H1 (cell line): ENCODE data around the gene ZNF516. TPM values are rescaled to one million over a fixed set of nuclear protein-coding genes. Genes with fewer than 3 reads are reported as not detected.

Source experiments
- CTCF ChIA-PET: fragments of 300-600 bp; sonication (Branson Sonifier 250); formaldehyde crosslinking; loops from one replicate; lab custom pipeline; 2021; ENCODE audit not compliant: partially characterized antibody; lab: Charles Lee
- POLR2A ChIA-PET: fragments of 300-600 bp; sonication (Branson Sonifier 250); formaldehyde crosslinking; loops from one replicate; lab custom pipeline; 2021; ENCODE audit warnings: inconsistent platforms; ENCODE audit not compliant: partially characterized antibody; lab: Charles Lee
- DNase-seq, 2 experiments: peaks; one replicate each; pipeline versions ENCODE4 v3.0.0 to v3.0.0-alpha.2; 2010 to 2022; ENCODE audit warnings: low spot score in 2 of 2, low read depth in 1 of 2, mixed read lengths in 1 of 2
- FAIRE-seq: peaks from 2 replicates; lab custom pipeline; 2011; peaks lifted over from hg19 to GRCh38; lab: Jason Lieb, UNC
- H2AFZ ChIP-seq: 2 replicates; pipeline ENCODE4 v1.8.1; 2012; ENCODE audit warnings: low read length, inconsistent platforms
- H2AK5ac ChIP-seq: 2 replicates; pipeline ENCODE4 v1.6.1; 2013; ENCODE audit warnings: low read depth, low read length
- H2BK120ac ChIP-seq: replicated peaks from 2 replicates; pipeline ENCODE3; 2013; ENCODE audit warnings: low read depth, low read length, inconsistent platforms
- H2BK12ac ChIP-seq: 2 replicates; pipeline ENCODE4 v1.6.1; 2013; ENCODE audit warnings: low read depth, low read length
- H2BK15ac ChIP-seq: 2 replicates; pipeline ENCODE4 v1.6.1; 2013; ENCODE audit warnings: low read length
- H2BK20ac ChIP-seq: 2 replicates; pipeline ENCODE4 v1.6.1; 2013; ENCODE audit warnings: low read length
- H2BK5ac ChIP-seq: 2 replicates; pipeline ENCODE4 v1.6.1; 2013; ENCODE audit warnings: low read depth, low read length
- H3K14ac ChIP-seq: 2 replicates; pipeline ENCODE4 v1.6.1; 2013; ENCODE audit warnings: inconsistent platforms; ENCODE audit not compliant: insufficient read length
- H3K18ac ChIP-seq: 2 replicates; pipeline ENCODE4 v1.6.1; 2013; ENCODE audit warnings: low read length; ENCODE audit errors: extremely low read depth
- H3K23ac ChIP-seq: 2 replicates; pipeline ENCODE4 v1.6.1; 2013; ENCODE audit warnings: inconsistent platforms; ENCODE audit not compliant: insufficient read length
- H3K23me2 ChIP-seq: 2 replicates; pipeline ENCODE4 v1.6.1; 2013; ENCODE audit warnings: low read depth, low read length
- H3K27ac ChIP-seq: 2 replicates; pipeline ENCODE4 v1.6.1; 2011; ENCODE audit warnings: low read depth, low read length, inconsistent platforms
- H3K27me3 ChIP-seq, 4 experiments: replicated peaks in 1 of 4; 1 replicate in 1 of 4; 2 replicates in 3 of 4; pipeline versions ENCODE4 v1.6.1 to v1.8.1; 2011 to 2013; ENCODE audit warnings: low read length in 3 of 4, mild to moderate bottlenecking in 3 of 4, inconsistent platforms in 2 of 4, mixed read lengths in 2 of 4, moderate library complexity in 1 of 4; ENCODE audit not compliant: control insufficient read depth in 3 of 4, insufficient read depth in 3 of 4; ENCODE audit errors: extremely low read depth in 1 of 4
- H3K36me3 ChIP-seq, 4 experiments: 2 replicates each; pipeline versions ENCODE4 v1.6.1 to v1.8.1; 2011 to 2013; ENCODE audit warnings: mild to moderate bottlenecking in 4 of 4, low read length in 3 of 4, moderate library complexity in 2 of 4, control low read depth in 1 of 4, inconsistent platforms in 1 of 4; ENCODE audit not compliant: insufficient read depth in 4 of 4, control insufficient read depth in 2 of 4
- H3K4ac ChIP-seq: replicated peaks from 2 replicates; pipeline ENCODE3; 2013; ENCODE audit warnings: low read length, low read depth, mixed read lengths, inconsistent platforms; ENCODE audit not compliant: insufficient read length
- H3K4me1 ChIP-seq, 4 experiments: replicated peaks in 1 of 4; 1 replicate in 1 of 4; 2 replicates in 3 of 4; pipeline versions ENCODE4 v1.6.1 to v1.8.1; 2011 to 2013; ENCODE audit warnings: low read length in 3 of 4, inconsistent platforms in 2 of 4, mixed read lengths in 1 of 4; ENCODE audit not compliant: insufficient read depth in 4 of 4, control insufficient read depth in 3 of 4
- H3K4me2 ChIP-seq, 2 experiments: 2 replicates each; pipeline versions ENCODE4 v1.6.1 to v1.8.1; 2011 to 2013; ENCODE audit warnings: low read depth in 2 of 2, low read length in 2 of 2, control low read depth in 1 of 2, inconsistent platforms in 1 of 2, mild to moderate bottlenecking in 1 of 2; ENCODE audit not compliant: insufficient read depth in 1 of 2
- H3K4me3 ChIP-seq, 4 experiments: fragments of 200-600, 300-600 bp in 1 of 4; sonication (generic), shearing (Covaris generic), sonication (Bioruptor Twin) in 1 of 4; 2 replicates each; pipeline versions ENCODE4 v1.5.1 to v1.8.1; 2011 to 2016; ENCODE audit warnings: low read length in 4 of 4, low read depth in 3 of 4, control low read depth in 2 of 4, inconsistent platforms in 2 of 4, mild to moderate bottlenecking in 2 of 4, mixed read lengths in 1 of 4, moderate library complexity in 1 of 4; ENCODE audit not compliant: insufficient read depth in 2 of 4; ENCODE audit errors: extremely low read depth in 1 of 4
- H3K56ac ChIP-seq: replicated peaks from 2 replicates; pipeline ENCODE3; 2013; ENCODE audit warnings: low read depth, mild to moderate bottlenecking, mixed read lengths, low read length, inconsistent platforms; ENCODE audit not compliant: insufficient read length
- H3K79me1 ChIP-seq: 2 replicates; pipeline ENCODE4 v1.6.1; 2013; ENCODE audit warnings: low read depth, low read length, control low read depth
- H3K79me2 ChIP-seq, 2 experiments: 2 replicates each; pipeline versions ENCODE4 v1.6.1 to v1.8.1; 2012 to 2013; ENCODE audit warnings: low read length in 2 of 2, mild to moderate bottlenecking in 2 of 2, inconsistent platforms in 1 of 2; ENCODE audit not compliant: insufficient read depth in 2 of 2, control insufficient read depth in 1 of 2
- H3K9ac ChIP-seq, 4 experiments: replicated peaks in 1 of 4; 1 replicate in 1 of 4; 2 replicates in 3 of 4; pipeline versions ENCODE4 v1.6.1 to v1.8.1; 2011 to 2013; ENCODE audit warnings: low read depth in 3 of 4, low read length in 3 of 4, control low read depth in 2 of 4, mild to moderate bottlenecking in 2 of 4, moderate library complexity in 2 of 4, inconsistent platforms in 1 of 4; ENCODE audit errors: extremely low read depth in 1 of 4
- H3K9me3 ChIP-seq, 2 experiments: 2 replicates each; pipeline versions ENCODE4 v1.6.1 to v1.8.1; 2012 to 2013; ENCODE audit warnings: mild to moderate bottlenecking in 2 of 2, moderate library complexity in 2 of 2, control low read depth in 1 of 2, inconsistent platforms in 1 of 2, low read depth in 1 of 2, low read length in 1 of 2, mixed read lengths in 1 of 2; ENCODE audit not compliant: insufficient read depth in 2 of 2
- H4K20me1 ChIP-seq, 2 experiments: replicated peaks in 1 of 2; 2 replicates each; pipeline versions ENCODE3 to v1.8.1; 2011 to 2013; ENCODE audit warnings: inconsistent platforms in 2 of 2, low read length in 2 of 2, mild to moderate bottlenecking in 1 of 2; ENCODE audit not compliant: insufficient read depth in 2 of 2, control insufficient read depth in 1 of 2
- H4K5ac ChIP-seq: 2 replicates; pipeline ENCODE4 v1.6.1; 2013; ENCODE audit warnings: low read length, low read depth, mixed read lengths, inconsistent platforms; ENCODE audit not compliant: insufficient read length
- H4K8ac ChIP-seq: 2 replicates; pipeline ENCODE4 v1.8.0; 2013; ENCODE audit warnings: mild to moderate bottlenecking, moderate library complexity, low read length, inconsistent platforms; ENCODE audit not compliant: insufficient read depth; ENCODE audit errors: extremely low read depth
- H4K91ac ChIP-seq: replicated peaks from 2 replicates; pipeline ENCODE3; 2013; ENCODE audit warnings: low read length, mixed read lengths, inconsistent platforms; ENCODE audit not compliant: insufficient read length
- CTBP2 ChIP-seq: IDR thresholded peaks from 2 replicates; pipeline ENCODE4 v1.7.0; 2011; ENCODE audit warnings: borderline replicate concordance, mild to moderate bottlenecking, moderate library complexity, mixed read lengths, low read length; ENCODE audit not compliant: insufficient read depth, insufficient read length
- EP300 ChIP-seq, 2 experiments: IDR thresholded peaks; 1 replicate in 1 of 2; 2 replicates in 1 of 2; pipeline ENCODE4 v1.6.1; 2011 to 2012; ENCODE audit warnings: low read depth in 2 of 2, low read length in 2 of 2, mild to moderate bottlenecking in 2 of 2, borderline replicate concordance in 1 of 2, inconsistent platforms in 1 of 2, moderate library complexity in 1 of 2
- JUND ChIP-seq: IDR thresholded peaks from 2 replicates; pipeline ENCODE4 v1.6.1; 2011; ENCODE audit warnings: mild to moderate bottlenecking, improper control_type of control experiment, low read length
- KDM4A ChIP-seq: IDR thresholded peaks from one replicate; pipeline ENCODE4 v1.7.1; 2012; ENCODE audit warnings: low read depth, mild to moderate bottlenecking, moderate library complexity, low read length, inconsistent platforms; ENCODE audit not compliant: severe bottlenecking
- MAX ChIP-seq: IDR thresholded peaks from 2 replicates; pipeline ENCODE4 v1.6.1; 2012; ENCODE audit warnings: inconsistent platforms
- NANOG ChIP-seq: IDR thresholded peaks from 2 replicates; pipeline ENCODE4 v1.6.1; 2011; ENCODE audit warnings: low read length, low read depth, mild to moderate bottlenecking, inconsistent platforms; ENCODE audit not compliant: insufficient read depth, poor library complexity, severe bottlenecking
- SP1 ChIP-seq: IDR thresholded peaks from 2 replicates; pipeline ENCODE4 v1.6.1; 2011; ENCODE audit warnings: low read depth, low read length
- SRF ChIP-seq: IDR thresholded peaks from 2 replicates; pipeline ENCODE4 v1.6.1; 2011; ENCODE audit warnings: mild to moderate bottlenecking, low read depth, low read length, moderate library complexity
- SUZ12 ChIP-seq: fragments of 200-600 bp; sonication (generic); IDR thresholded peaks from 2 replicates; pipeline ENCODE4 v1.6.1; 2012; ENCODE audit warnings: mild to moderate bottlenecking, inconsistent platforms, low read length, moderate library complexity, mixed read lengths
- TEAD4 ChIP-seq: IDR thresholded peaks from 2 replicates; pipeline ENCODE4 v1.6.1; 2012; ENCODE audit warnings: low read depth, low read length, inconsistent platforms, mixed read lengths
- WGBS, 2 experiments: shearing (Covaris generic) in 1 of 2; methylation state at CpG; one replicate each; pipeline versions ENCODE4 v1.1.6 to v1.1.7; 2013 to 2015; ENCODE audit warnings: low lambda C conversion rate in 2 of 2, mixed read lengths in 2 of 2, inconsistent platforms in 1 of 2, low coverage in 1 of 2, missing lambda C conversion rate in 1 of 2; ENCODE audit not compliant: insufficient replicate concordance in 2 of 2, insufficient coverage in 1 of 2, insufficient read length in 1 of 2; ENCODE audit errors: extremely low coverage in 1 of 2, missing lambda C conversion rate in 1 of 2; 5-methylcytosine and 5-hydroxymethylcytosine counted together
- polyA plus RNA-seq, 7 experiments: library from polyadenylated mRNA; depleted of rRNA in 3 of 7; stranded (reverse) in 5 of 7; unstranded in 2 of 7; fragments of >200 nt in 5 of 7; fragments of 200-250 nt in 2 of 7; gene quantifications; 1 replicate in 5 of 7; 2 replicates in 1 of 7; 4 replicates in 1 of 7; pipeline versions ENCODE4 v1.2.1 to v1.2.3, GENCODE V29; 2011 to 2013; ENCODE audit warnings: missing spikeins in 2 of 7, mixed read lengths in 2 of 7
- total RNA-seq: library from RNA; stranded (reverse); fragmentation: NEBNext Ultra II Directional; extraction: Animal tissue kit (Norgen Biotek cat#: 25700); gene quantifications from 2 replicates; pipeline ENCODE4 v1.2.1, GENCODE V29; 2021

ZNF516 gene
- total and polyA plus RNA-seq, 2 of the 8 experiments (the other 6 are each of a cell fraction or from before 2014, with no cell fraction given), result 7.3 to 17.0 TPM

- H3K4me1 ChIP-seq, result peaks cover 4 to 15% (median 11%) of the 10 kb centered on the region in 4 experiments
- peaks cover 28% of the 10 kb centered on the region for H3K23me2 ChIP-seq
- H3K9me3 ChIP-seq, result no peaks in the 10 kb centered on the region
- H2BK5ac ChIP-seq, result peak overlapping the region; percentile 6; the same call in 1 of the 2 replicates
- H3K4me2 ChIP-seq, result peak overlapping the region; percentile 91 to 98
- ChIA-PET POLR2A (interaction anchor here (0.9 to 2.7 kb wide), 2 partner anchors 12 to 28 kb away, joined by 3 to 14 read pairs; no protein-coding TSS in a partner anchor), CTCF (no interaction called here)
- no peak overlapping the region for H3K56ac ChIP-seq
- H3K27me3 ChIP-seq, result peaks cover 2 to 27% (median 10%) of the 10 kb centered on the region in 4 experiments
- H2AK5ac ChIP-seq, result no peak overlapping the region
- H2BK20ac ChIP-seq, result peak overlapping the region; percentile 17; the same call in 1 of the 2 replicates
- H2BK12ac ChIP-seq, result peak overlapping the region; percentile 78
- H3K36me3 ChIP-seq, result no peaks in the 10 kb centered on the region
- H3K18ac ChIP-seq, result peak overlapping the region; percentile 55
- H3K4me3 ChIP-seq, result peak overlapping the region; percentile 54 to 76 (median 66)
- H2BK120ac ChIP-seq, result no peak overlapping the region
- H4K91ac ChIP-seq, result peak overlapping the region; percentile 93
- H2AFZ ChIP-seq, result no peak overlapping the region
- no peak overlapping the region for H4K5ac ChIP-seq
- peak overlapping the region in 3 of 4 experiments; percentile 29 to 66 (median 36); a peak in 6 of 7 replicates for H3K9ac ChIP-seq
- H3K4ac ChIP-seq, result peak overlapping the region; percentile 0
- H3K79me2 ChIP-seq, result peaks cover 0 to 34% of the 10 kb centered on the region in 2 experiments; a peak in 2 of 4 replicates
- peak in 1 of 2 experiments; percentile 81 for DNase-seq
- H3K27ac ChIP-seq, result no peak overlapping the region
- WGBS, 2 experiments, result 2% methylated on average over 50 of the region's 70 CpGs; no CpG with 5 or more reads in 1 of the 2 experiments
- H4K20me1 ChIP-seq, result peaks cover 3 to 9% of the 10 kb centered on the region in 2 experiments
- FAIRE-seq, result no peak
- peak overlapping the region; percentile 80 for H4K8ac ChIP-seq
- H2BK15ac ChIP-seq, result no peak overlapping the region
- no peak overlapping the region for H3K23ac ChIP-seq
- H3K14ac ChIP-seq, result no peak overlapping the region
- H3K79me1 ChIP-seq, result peaks cover 6% of the 10 kb centered on the region; the same call in 1 of the 2 replicates
- TF ChIP-seq TEAD4, result no peak
- no peak for TF ChIP-seq SRF
- no peak for TF ChIP-seq EP300 (IDR thresholded peaks at IDR 0.05; ENCODE audit: borderline replicate concordance in 1 of 2, low read depth in 2 of 2, low read length in 2 of 2)
- TF ChIP-seq NANOG, result no peak
- TF ChIP-seq SP1, result no peak
- peak; percentile 65 for TF ChIP-seq SUZ12
- peak; percentile 31; the same call in 1 of the 2 replicates for TF ChIP-seq MAX
- peak; percentile 70 for TF ChIP-seq CTBP2
- no peak for TF ChIP-seq KDM4A
- TF ChIP-seq JUND, result peak; percentile 57
These were observed 3.0 kb downstream of the ZNF516 start for GRCh38 chr18:76491776-76492668.
